Activated CD4-positive, alpha-beta memory T cell treated with anti-CD3 and anti-CD28 coated beads, Interleukin-2, amount 10 ng/mL, durations not matched to agents 7 days and 5 days (primary cell): ENCODE data around the gene DTWD2. TPM values are rescaled to one million over a fixed set of nuclear protein-coding genes. Genes with fewer than 3 reads are reported as not detected.

Source experiments
- CTCF ChIA-PET: fragments of 350-600 bp; sonication (Branson Sonifier 250); formaldehyde crosslinking; loops from one replicate; lab custom pipeline; 2021; ENCODE audit warnings: antibody characterized with exemption, inconsistent platforms; lab: Charles Lee
- POLR2A ChIA-PET: fragments of 350-600 bp; sonication (Branson Sonifier 250); formaldehyde crosslinking; loops from one replicate; lab custom pipeline; 2021; ENCODE audit warnings: antibody characterized with exemption; lab: Charles Lee
- DNase-seq: peaks from one replicate; pipeline ENCODE4 v3.0.0-alpha.2; 2020
- H3K27ac Mint-ChIP-seq: one replicate; pipeline ENCODE4 v1.8.0; 2021; ENCODE audit warnings: mild to moderate bottlenecking, mixed read lengths
- H3K27me3 Mint-ChIP-seq: one replicate; pipeline ENCODE4 v1.8.0; 2021; ENCODE audit warnings: mixed read lengths
- H3K36me3 Mint-ChIP-seq: one replicate; pipeline ENCODE4 v1.8.0; 2021; ENCODE audit warnings: low read depth, mixed read lengths
- H3K4me1 Mint-ChIP-seq: one replicate; pipeline ENCODE4 v1.8.0; 2021; ENCODE audit warnings: mixed read lengths
- H3K4me3 Mint-ChIP-seq: one replicate; pipeline ENCODE4 v1.8.0; 2021; ENCODE audit warnings: mild to moderate bottlenecking, mixed read lengths
- H3K9me3 Mint-ChIP-seq: one replicate; pipeline ENCODE4 v1.8.0; 2021; ENCODE audit warnings: mixed read lengths
- total RNA-seq, 2 experiments: library from RNA; stranded (reverse); gene quantifications; one replicate each; pipeline ENCODE4 v1.2.3, GENCODE V29; 2021

Gene DTWD2, protein sequence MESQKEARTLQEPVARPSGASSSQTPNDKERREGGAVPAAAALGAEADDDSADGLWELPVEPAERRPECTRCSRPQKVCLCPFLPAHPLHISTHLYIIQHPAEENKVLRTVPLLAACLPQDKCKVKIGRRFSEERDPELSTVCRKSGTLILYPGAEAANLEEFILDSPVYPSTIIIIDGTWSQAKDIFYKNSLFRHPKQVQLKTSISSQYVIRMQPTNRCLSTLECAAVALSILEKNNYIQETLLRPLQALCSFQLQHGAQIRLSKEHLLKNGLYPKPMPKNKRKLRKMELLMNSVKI
- 1 to 10 TPM; 1.3 to 1.6 TPM for total RNA-seq

DNA sequence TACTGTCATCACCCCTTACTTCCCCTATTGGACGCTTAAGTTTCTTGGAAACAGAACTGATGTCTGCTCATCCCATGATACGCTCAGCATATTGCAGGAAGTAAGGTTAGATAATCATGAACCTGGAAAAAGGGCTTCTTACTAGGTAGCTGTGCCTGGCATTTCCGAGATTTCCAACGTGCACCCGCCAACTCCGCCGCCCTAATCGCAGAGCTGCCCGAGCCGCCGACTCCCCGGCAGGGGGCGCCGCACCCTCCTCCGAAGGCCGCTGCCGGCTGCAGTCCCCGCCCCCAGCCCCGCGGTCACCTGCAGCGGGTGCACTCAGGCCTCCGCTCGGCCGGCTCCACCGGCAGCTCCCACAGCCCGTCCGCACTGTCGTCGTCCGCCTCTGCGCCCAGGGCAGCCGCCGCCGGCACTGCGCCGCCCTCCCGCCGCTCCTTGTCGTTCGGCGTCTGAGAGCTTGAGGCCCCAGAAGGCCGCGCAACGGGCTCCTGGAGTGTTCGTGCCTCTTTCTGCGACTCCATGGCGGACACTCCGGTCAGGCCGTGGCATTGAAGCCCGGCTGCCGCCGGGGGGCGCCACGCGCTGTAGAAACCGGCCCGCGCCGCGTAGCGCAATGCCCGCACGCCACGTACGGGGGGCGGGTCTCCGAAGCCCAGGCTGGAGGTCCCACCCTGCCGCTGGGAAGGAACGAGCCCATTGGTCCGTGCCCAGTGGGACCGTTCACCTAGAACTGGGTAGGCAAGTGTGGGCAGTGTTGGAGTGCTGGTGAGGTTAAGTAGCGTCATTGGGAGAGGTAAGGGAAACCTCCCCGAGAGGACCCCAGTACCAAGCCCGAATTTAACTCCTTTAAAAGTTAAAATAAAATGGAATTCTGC lies at the start of gene DTWD2:
TSS of gene DTWD2 (minus strand) at position 560 of the 878 bp plus-strand sequence. CDS start at position 524, 36 bp downstream.
- Mint-ChIP-seq H3K36me3 (no peaks in the 10 kb centered on the region), H3K4me3 (peak within 1 kb of the TSS; percentile 70), H3K4me1 (peaks cover 13% of the 10 kb centered on the region), H3K27ac (peak within 1 kb of the TSS; percentile 21), H3K9me3 (peaks cover 2% of the 10 kb centered on the region), H3K27me3 (no peaks in the 10 kb centered on the region)
- DNase-seq, result peak; percentile 91
- ChIA-PET POLR2A (interaction anchor here (0.9 to 2.0 kb wide), 5 partner anchors 83 to 447 kb away, joined by 3 to 11 read pairs (median 6); partner anchors contain the start of gene DMXL1), CTCF (interaction anchor here (0.6 to 6.9 kb wide), 64 partner anchors 8 to 504 kb away, joined by 3 to 127 read pairs (median 5); partner anchors contain the start of genes DMXL1 and HSD17B4)

DNA sequence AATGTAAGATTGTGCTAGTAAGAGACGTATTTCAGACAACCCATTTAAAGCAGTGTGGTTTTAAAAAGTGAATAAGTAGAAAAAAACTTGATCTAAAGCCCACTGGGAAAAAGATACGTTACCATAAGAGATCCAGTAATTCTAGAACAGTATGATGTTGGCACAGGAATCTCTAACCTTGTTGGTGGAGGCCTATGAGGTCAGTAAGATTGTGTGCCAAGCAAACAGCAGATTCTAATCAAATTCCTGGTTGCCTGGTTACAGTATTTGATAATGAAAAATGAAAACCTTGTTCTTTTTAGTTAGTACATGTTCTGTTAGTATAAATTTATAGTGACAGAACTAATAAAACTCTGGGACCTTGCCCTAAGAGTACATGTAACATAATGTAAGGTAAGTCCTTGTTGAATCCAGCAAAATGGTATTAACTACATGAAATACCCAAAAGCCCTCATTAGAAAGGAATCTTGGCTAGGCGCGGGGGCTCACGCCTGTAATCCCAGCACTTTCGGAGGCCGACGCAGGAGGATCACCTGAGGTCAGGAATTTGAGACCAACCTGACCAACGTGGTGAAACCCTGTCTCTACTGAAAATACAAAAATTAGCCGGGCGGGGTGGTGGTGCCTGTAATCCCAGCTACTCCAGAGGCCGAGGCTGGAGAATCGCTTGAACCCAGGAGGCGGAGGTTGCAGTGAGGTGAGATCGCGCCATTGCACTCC lies 49.3 kb upstream of the DTWD2 start:
- CTCF ChIA-PET, result no interaction called here
- no peak overlapping the region for H3K4me3 Mint-ChIP-seq
- no peaks in the 10 kb centered on the region for H3K9me3 Mint-ChIP-seq
- no peaks in the 10 kb centered on the region for H3K27me3 Mint-ChIP-seq
- POLR2A ChIA-PET, result no interaction called here
- no peak for DNase-seq
- no peak overlapping the region for H3K27ac Mint-ChIP-seq
- no peaks in the 10 kb centered on the region for H3K36me3 Mint-ChIP-seq
- H3K4me1 Mint-ChIP-seq, result peaks cover 3% of the 10 kb centered on the region

GRCh38 chr5:119036101-119036762 lies 47.9 kb upstream of the DTWD2 start:
- no peak overlapping the region for H3K4me3 Mint-ChIP-seq
- peaks cover 13% of the 10 kb centered on the region for H3K4me1 Mint-ChIP-seq
- H3K27ac Mint-ChIP-seq, result no peak overlapping the region
- ChIA-PET CTCF (no interaction called here), POLR2A (no interaction called here)
- H3K27me3 Mint-ChIP-seq, result no peaks in the 10 kb centered on the region
- DNase-seq, result no peak
- H3K36me3 Mint-ChIP-seq, result no peaks in the 10 kb centered on the region
- no peaks in the 10 kb centered on the region for H3K9me3 Mint-ChIP-seq

- Mint-ChIP-seq H3K4me3 (no peak overlapping the region), H3K27me3 (no peaks in the 10 kb centered on the region), H3K27ac (no peak overlapping the region), H3K36me3 (peaks cover 3% of the 10 kb centered on the region), H3K4me1 (peaks cover 19% of the 10 kb centered on the region), H3K9me3 (no peaks in the 10 kb centered on the region)
- DNase-seq, result no peak
- CTCF ChIA-PET, result interaction anchor here (0.5 to 2.2 kb wide), 3 partner anchors 13 to 379 kb away, joined by 3 to 6 read pairs (median 5); no protein-coding TSS in a partner anchor
- POLR2A ChIA-PET, result no interaction called here
Observed at GRCh38 chr5:119033135-119033534, 44.8 kb upstream of the DTWD2 start.

GRCh38 chr5:119032656-119033055 lies 44.3 kb upstream of the DTWD2 start:
- Mint-ChIP-seq H3K27me3 (no peaks in the 10 kb centered on the region), H3K4me3 (no peak overlapping the region), H3K36me3 (peaks cover 3% of the 10 kb centered on the region), H3K27ac (no peak overlapping the region), H3K9me3 (no peaks in the 10 kb centered on the region), H3K4me1 (peaks cover 19% of the 10 kb centered on the region)
- POLR2A ChIA-PET, result no interaction called here
- CTCF ChIA-PET, result interaction anchor here (0.5 to 2.2 kb wide), 3 partner anchors 13 to 379 kb away, joined by 3 to 6 read pairs (median 5); no protein-coding TSS in a partner anchor
- no peak for DNase-seq

DNA sequence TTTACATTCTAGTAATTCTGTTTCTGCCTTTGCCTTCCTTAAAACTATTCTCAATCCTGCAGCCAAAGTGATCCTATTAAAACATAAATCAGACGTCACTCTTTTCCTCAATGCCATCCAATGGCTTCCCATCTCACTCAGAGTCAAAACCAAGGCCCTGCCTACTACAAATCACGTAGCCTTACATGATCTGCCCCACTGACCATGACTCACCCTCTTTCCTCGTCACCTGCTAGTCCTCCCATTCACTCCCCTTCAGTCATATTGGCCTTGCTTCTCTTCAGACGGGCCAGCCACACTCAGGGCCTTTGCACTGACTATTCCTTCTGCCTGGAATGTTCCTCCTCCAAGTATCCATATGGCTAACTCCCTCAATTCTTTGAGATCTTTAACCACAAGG lies 43.6 kb upstream of the DTWD2 start:
- POLR2A ChIA-PET, result interaction anchor here (1.7 kb wide), 1 partner anchor 39 kb away, joined by 6 read pairs; the partner anchor contains the start of gene DMXL1
- CTCF ChIA-PET, result interaction anchor here (1.9 to 2.2 kb wide), 2 partner anchors 44 to 380 kb away, joined by 5 to 6 read pairs; no protein-coding TSS in a partner anchor
- no peak for DNase-seq
- Mint-ChIP-seq H3K27ac (no peak overlapping the region), H3K4me3 (no peak overlapping the region), H3K36me3 (peaks cover 3% of the 10 kb centered on the region), H3K27me3 (no peaks in the 10 kb centered on the region), H3K4me1 (peaks cover 19% of the 10 kb centered on the region), H3K9me3 (no peaks in the 10 kb centered on the region)

DNA sequence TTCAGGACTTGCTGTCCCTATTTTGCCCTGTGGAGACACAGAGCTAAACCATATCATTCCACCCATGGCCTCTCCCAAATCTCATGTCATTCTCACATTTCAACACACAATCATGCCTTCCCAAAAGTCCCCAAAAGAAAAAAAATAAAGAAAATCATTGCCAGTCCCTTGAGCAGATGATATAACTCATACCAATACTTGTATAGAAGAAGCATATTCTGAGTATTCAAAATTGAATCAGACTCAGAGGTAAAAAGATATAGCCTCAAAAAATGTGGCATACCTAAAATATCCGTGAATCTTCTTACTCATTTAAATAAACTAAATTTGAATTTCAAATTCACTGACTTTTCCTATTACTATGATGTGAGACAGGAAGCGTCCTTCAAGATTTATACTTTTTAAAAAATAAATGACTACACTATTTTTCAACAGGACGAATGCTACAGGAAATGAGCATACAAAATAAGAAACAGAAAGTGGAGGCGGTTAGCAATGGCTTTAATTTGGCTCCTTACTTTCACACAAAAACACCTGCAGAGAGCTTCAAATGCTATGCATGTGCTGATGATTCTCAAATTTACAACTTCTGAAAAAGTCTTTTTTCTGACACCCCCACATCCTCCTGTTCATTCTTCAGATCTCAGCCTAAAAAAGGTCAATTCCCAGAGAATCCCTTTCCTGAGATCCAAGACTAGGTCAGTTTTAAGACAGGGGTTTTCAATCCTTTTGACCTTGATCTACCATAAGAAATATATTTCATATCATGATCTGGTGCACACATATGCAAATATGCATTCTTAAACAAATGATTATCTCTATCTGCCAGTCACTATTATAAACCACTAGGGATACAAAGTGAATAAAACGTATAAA lies 42.9 kb upstream of the DTWD2 start:
- Mint-ChIP-seq H3K9me3 (no peaks in the 10 kb centered on the region), H3K4me3 (peak overlapping the region; percentile 8), H3K27ac (peak overlapping the region; percentile 49), H3K36me3 (peaks cover 3% of the 10 kb centered on the region), H3K4me1 (peaks cover 19% of the 10 kb centered on the region), H3K27me3 (no peaks in the 10 kb centered on the region)
- DNase-seq, result no peak
- POLR2A ChIA-PET, result interaction anchor here (1.7 kb wide), 1 partner anchor 39 kb away, joined by 6 read pairs; the partner anchor contains the start of gene DMXL1
- CTCF ChIA-PET, result interaction anchor here (1.9 kb wide), 1 partner anchor 381 kb away, joined by 5 read pairs; no protein-coding TSS in a partner anchor

DNA sequence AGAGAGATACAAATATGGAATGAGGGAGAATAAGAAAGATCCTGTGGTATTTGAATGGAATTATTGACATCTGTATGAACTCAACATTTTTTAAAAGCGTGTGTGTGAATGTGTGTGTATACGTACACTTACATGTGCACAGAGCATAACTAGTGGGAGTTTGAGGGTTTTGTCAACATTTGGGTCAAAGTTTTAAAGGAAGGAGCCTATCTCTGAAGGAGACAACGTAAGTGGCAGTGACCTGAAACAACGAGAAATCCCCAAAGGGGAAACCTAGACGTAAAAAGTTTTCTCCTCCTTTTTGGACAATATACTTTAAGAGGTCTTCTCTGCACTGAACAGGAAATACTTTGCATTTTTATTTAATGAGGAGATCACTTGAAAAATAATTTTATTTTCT lies 40.2 kb upstream of the DTWD2 start:
- peaks cover 6% of the 10 kb centered on the region for H3K36me3 Mint-ChIP-seq
- CTCF ChIA-PET, result no interaction called here
- H3K27me3 Mint-ChIP-seq, result no peaks in the 10 kb centered on the region
- POLR2A ChIA-PET, result no interaction called here
- peaks cover 2% of the 10 kb centered on the region for H3K9me3 Mint-ChIP-seq
- H3K4me1 Mint-ChIP-seq, result peaks cover 16% of the 10 kb centered on the region
- H3K4me3 Mint-ChIP-seq, result no peak overlapping the region
- H3K27ac Mint-ChIP-seq, result no peak overlapping the region
- no peak for DNase-seq

- Mint-ChIP-seq H3K9me3 (peaks cover 2% of the 10 kb centered on the region), H3K36me3 (peaks cover 3% of the 10 kb centered on the region), H3K4me1 (no peaks in the 10 kb centered on the region), H3K27ac (no peak overlapping the region), H3K4me3 (no peak overlapping the region), H3K27me3 (no peaks in the 10 kb centered on the region)
- ChIA-PET CTCF (interaction anchor here (1.3 to 3.5 kb wide), 4 partner anchors 34 to 412 kb away, joined by 3 to 49 read pairs (median 6); partner anchors contain the start of gene DTWD2), POLR2A (no interaction called here)
- no peak for DNase-seq
Observed at GRCh38 chr5:119022773-119023172, 34.4 kb upstream of the DTWD2 start.

DNA sequence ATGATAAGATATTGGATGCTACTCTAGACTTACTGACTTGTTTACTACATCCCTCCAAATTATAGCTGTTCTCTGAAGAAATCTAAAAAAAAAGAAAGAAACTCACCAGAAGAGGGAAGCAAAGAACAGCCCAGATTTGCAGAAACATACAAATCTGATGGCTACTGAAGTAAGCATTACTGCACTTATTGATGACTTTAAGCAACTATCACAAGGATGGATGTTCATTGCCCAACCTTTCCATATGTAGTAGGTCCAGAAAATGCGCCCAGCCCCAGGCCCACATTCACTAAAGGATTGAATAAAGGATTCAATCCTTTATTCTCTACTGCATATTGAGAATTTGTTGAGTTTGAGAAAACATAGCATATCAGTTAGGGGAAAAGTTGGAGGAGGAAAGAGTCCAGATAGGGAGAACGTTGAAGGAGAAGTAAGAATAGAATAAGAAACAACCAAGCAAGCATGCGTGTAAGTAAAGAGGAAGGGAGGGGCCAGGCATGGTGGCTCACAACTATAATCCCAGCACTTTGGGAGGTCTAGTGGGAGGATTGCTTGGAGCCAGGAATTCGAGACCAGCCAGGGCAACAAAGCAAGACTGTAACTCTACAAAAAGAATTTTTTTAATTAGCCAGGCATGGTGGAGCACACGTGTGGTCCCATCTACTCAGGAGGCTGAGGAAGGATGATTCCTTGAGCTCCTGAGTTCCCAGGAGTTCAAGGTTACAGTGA lies 33.8 kb upstream of the DTWD2 start:
- POLR2A ChIA-PET, result interaction anchor here (0.6 kb wide), 1 partner anchor 389 kb away, joined by 4 read pairs; no protein-coding TSS in a partner anchor
- no peak for DNase-seq

More for the DNA sequence above, 33.8 kb upstream of the DTWD2 start:
- Mint-ChIP-seq H3K27me3 (no peaks in the 10 kb centered on the region), H3K4me1 (no peaks in the 10 kb centered on the region), H3K4me3 (no peak overlapping the region), H3K36me3 (peaks cover 3% of the 10 kb centered on the region), H3K27ac (no peak overlapping the region), H3K9me3 (peaks cover 2% of the 10 kb centered on the region)
- CTCF ChIA-PET, result interaction anchor here (0.6 to 3.5 kb wide), 9 partner anchors 34 to 413 kb away, joined by 3 to 49 read pairs (median 4); partner anchors contain the start of gene DTWD2
